GM18508 (cell line): ENCODE measurements around the gene SFT2D3.

Experiments used
- ATAC-seq: cut with Tn5 transposase; IDR thresholded peaks from one replicate; pipeline ENCODE4 v1.9.1; 2021; ENCODE audit warnings: moderate number of reproducible peaks; ENCODE audit not compliant: insufficient read depth, unreplicated experiment

SFT2D3 gene

GRCh38 chr2:127664065-127664894 is 37.0 kb upstream of the SFT2D3 start:
- ATAC-seq, result no peak

- ATAC-seq, result no peak
Observed at GRCh38 chr2:127664895-127665225, 36.4 kb upstream of the SFT2D3 start.

GRCh38 chr2:127665267-127665893 is 35.9 kb upstream of the SFT2D3 start:
- ATAC-seq, result no peak

GRCh38 chr2:127669056-127669455 is 32.2 kb upstream of the SFT2D3 start:
- no peak for ATAC-seq

GRCh38 chr2:127670055-127670956 is 31.0 kb upstream of the SFT2D3 start:
- ATAC-seq, result no peak

- no peak for ATAC-seq
Observed at GRCh38 chr2:127670957-127671290, 30.4 kb upstream of the SFT2D3 start.

- ATAC-seq, result no peak
Observed at GRCh38 chr2:127671557-127672302, 29.6 kb upstream of the SFT2D3 start.

- ATAC-seq, result no peak
Observed at GRCh38 chr2:127672341-127673224, 28.7 kb upstream of the SFT2D3 start.

GRCh38 chr2:127673291-127674069 is 27.8 kb upstream of the SFT2D3 start:
- no peak for ATAC-seq

- no peak for ATAC-seq
Observed at GRCh38 chr2:127674241-127675209, 26.8 kb upstream of the SFT2D3 start.

- no peak for ATAC-seq
Observed at GRCh38 chr2:127675331-127676261, 25.7 kb upstream of the SFT2D3 start, which contains the start of gene LIMS2. Gene LIMS2 (minus strand): TSS chr2:127675530. CDS start chr2:127675024, 506 bp downstream.

GRCh38 chr2:127676906-127677305 is 24.4 kb upstream of the SFT2D3 start:
- no peak for ATAC-seq

GRCh38 chr2:127678531-127678930 is 22.8 kb upstream of the SFT2D3 start:
- ATAC-seq, result no peak

GRCh38 chr2:127678991-127679390 is 22.3 kb upstream of the SFT2D3 start:
- no peak for ATAC-seq

- ATAC-seq, result no peak
Observed at GRCh38 chr2:127679680-127680361, 21.5 kb upstream of the SFT2D3 start.
